HepG2 (cell line): Measurements from ENCODE around the gene NRL. TPM values are rescaled to one million over a fixed set of nuclear protein-coding genes. Genes with fewer than 3 reads are reported as not detected.
A peak's percentile ranks its signal among the peaks of the same experiment; 100 is the strongest.

Source experiments
- ATAC-seq: fragments of 200-7000 bp; cut with Tn5 transposase; 3 replicates; pipeline ENCODE4 v1.9.1; 2020; ENCODE audit warnings: mild to moderate bottlenecking, moderate library complexity
- BruUV-seq: library from RNA; stranded (reverse); fragments of 400-500 nt; replicated peaks from 2 replicates; lab custom pipeline; 2021; lab: Mats Ljungman, UMichigan
- CTCF ChIA-PET: fragments of 300-600 bp; formaldehyde crosslinking; extraction: SDS; loops from one replicate; lab custom pipeline; 2021; ENCODE audit warnings: low total read pairs, inconsistent platforms, low intra/inter-chr PET ratio; lab: Yijun Ruan, JAX
- POLR2A ChIA-PET: fragments of 350-600 bp; sonication (Branson Sonifier 250); formaldehyde crosslinking; loops from one replicate; lab custom pipeline; 2020; ENCODE audit warnings: antibody characterized with exemption, inconsistent platforms; lab: Yijun Ruan, JAX
- DNase-seq: peaks from one replicate; pipeline ENCODE4 v3.0.0-alpha.2; 2015; ENCODE audit warnings: low spot score
- FAIRE-seq: peaks from 3 replicates; lab custom pipeline; 2011; peaks lifted over from hg19 to GRCh38; lab: Jason Lieb, UNC
- H2AFZ ChIP-seq: one replicate; pipeline ENCODE4 v1.6.1; 2011; ENCODE audit warnings: low read length, inconsistent platforms
- H3K27ac ChIP-seq: fragments of 300-600 bp; 3 replicates; pipeline ENCODE4 v1.8.0; 2011; ENCODE audit warnings: mixed run types, mild to moderate bottlenecking, mixed read lengths, low read length, inconsistent platforms; ENCODE audit not compliant: insufficient read depth; ENCODE audit errors: extremely low read length
- H3K27me3 ChIP-seq, 2 experiments: fragments of 200-600 bp in 1 of 2; 2 replicates in 1 of 2; 3 replicates in 1 of 2; pipeline versions ENCODE4 v1.6.0 to v1.8.0; 2011; ENCODE audit warnings: low read length in 2 of 2, mild to moderate bottlenecking in 2 of 2, moderate library complexity in 2 of 2, inconsistent platforms in 1 of 2; ENCODE audit not compliant: insufficient read depth in 2 of 2, control insufficient read depth in 1 of 2
- H3K36me3 ChIP-seq, 2 experiments: fragments of 200-600 bp in 1 of 2; replicated peaks in 1 of 2; 2 replicates in 1 of 2; 3 replicates in 1 of 2; pipeline versions ENCODE4 v1.5.1 to v1.8.0; 2011; ENCODE audit warnings: low read length in 2 of 2, inconsistent platforms in 1 of 2; ENCODE audit not compliant: insufficient read depth in 2 of 2, control insufficient read depth in 1 of 2
- H3K4me1 ChIP-seq: 2 replicates; pipeline ENCODE4 v1.5.1; 2012; ENCODE audit warnings: low read length, inconsistent platforms; ENCODE audit not compliant: insufficient read depth
- H3K4me2 ChIP-seq: 2 replicates; pipeline ENCODE4 v1.6.0; 2011; ENCODE audit warnings: low read depth, low read length, inconsistent platforms
- H3K4me3 ChIP-seq, 3 experiments: fragments of 200-600 bp in 1 of 3; sonication (generic), shearing (Covaris generic) in 1 of 3; replicated peaks in 1 of 3; 2 replicates each; pipeline ENCODE4 v1.5.1; 2011 to 2016; ENCODE audit warnings: low read length in 3 of 3, inconsistent platforms in 2 of 3, low read depth in 2 of 3, mild to moderate bottlenecking in 2 of 3, control low read depth in 1 of 3, mixed read lengths in 1 of 3; ENCODE audit not compliant: insufficient read depth in 1 of 3
- H3K79me2 ChIP-seq: one replicate; pipeline ENCODE4 v1.6.1; 2011; ENCODE audit warnings: low read length, inconsistent platforms; ENCODE audit not compliant: insufficient read depth
- H3K9ac ChIP-seq: 2 replicates; pipeline ENCODE4 v1.6.0; 2011; ENCODE audit warnings: mild to moderate bottlenecking, low read depth, low read length, inconsistent platforms; ENCODE audit not compliant: insufficient read depth
- H3K9me3 ChIP-seq: 2 replicates; pipeline ENCODE4 v1.5.1; 2012; ENCODE audit warnings: mild to moderate bottlenecking, low read length
- H4K20me1 ChIP-seq: 2 replicates; pipeline ENCODE4 v1.6.0; 2011; ENCODE audit warnings: inconsistent platforms, mild to moderate bottlenecking, low read length, moderate library complexity; ENCODE audit not compliant: insufficient read depth
- ATF2 ChIP-seq: sonication (generic); formaldehyde crosslinking; IDR thresholded peaks from 2 replicates; pipeline ENCODE4 v1.4.0; 2020; ENCODE audit warnings: missing genetic modification reagents
- BCL6 ChIP-seq: IDR thresholded peaks from 2 replicates; pipeline ENCODE4 v1.6.1; 2016; ENCODE audit warnings: missing genetic modification reagents, missing compliant biosample characterization
- CHCHD3 ChIP-seq: sonication (generic); formaldehyde crosslinking; IDR thresholded peaks from 2 replicates; pipeline ENCODE4 v1.8.0; 2022; ENCODE audit warnings: mild to moderate bottlenecking, missing genetic modification reagents, moderate library complexity
- GATAD2A ChIP-seq: IDR thresholded peaks from 2 replicates; pipeline ENCODE4 v1.6.1; 2016
- JDP2 ChIP-seq: sonication (generic); formaldehyde crosslinking; IDR thresholded peaks from 2 replicates; pipeline ENCODE4 v1.8.1; 2022; ENCODE audit warnings: missing genetic modification reagents, borderline replicate concordance
- MXD1 ChIP-seq: sonication (generic); formaldehyde crosslinking; IDR thresholded peaks from 2 replicates; pipeline ENCODE4 v1.4.0; 2020; ENCODE audit warnings: mild to moderate bottlenecking, missing genetic modification reagents
- NCOR1 ChIP-seq: fragments of 200-600 bp; sonication (generic); IDR thresholded peaks from 2 replicates; pipeline ENCODE4 v1.7.0; 2017; ENCODE audit warnings: antibody characterized with exemption, low read length, borderline replicate concordance
- NR2F6 ChIP-seq, 2 experiments: IDR thresholded peaks; 2 replicates each; pipeline ENCODE4 v1.6.1; 2016; ENCODE audit warnings: antibody characterized with exemption in 1 of 2, mild to moderate bottlenecking in 1 of 2
- RXRA ChIP-seq: sonication (generic); formaldehyde crosslinking; IDR thresholded peaks from 2 replicates; pipeline ENCODE4 v1.5.1; 2020; ENCODE audit warnings: missing genetic modification reagents
- SIX1 ChIP-seq: sonication (generic); formaldehyde crosslinking; IDR thresholded peaks from 2 replicates; pipeline ENCODE4 v1.4.0; 2020; ENCODE audit warnings: missing genetic modification reagents, borderline replicate concordance
- THAP7 ChIP-seq: sonication (generic); formaldehyde crosslinking; IDR thresholded peaks from 2 replicates; pipeline ENCODE4 v1.8.1; 2023; ENCODE audit warnings: mild to moderate bottlenecking, missing genetic modification reagents
- XBP1 ChIP-seq: sonication (generic); formaldehyde crosslinking; IDR thresholded peaks from 2 replicates; pipeline ENCODE4 v1.5.0; 2020; ENCODE audit warnings: missing genetic modification reagents
- ZFAT ChIP-seq: sonication (generic); formaldehyde crosslinking; conservative IDR thresholded peaks from 2 replicates; pipeline ENCODE4 v1.8.1; 2023; ENCODE audit warnings: missing genetic modification reagents, inconsistent platforms
- ZNF563 ChIP-seq: sonication (generic); formaldehyde crosslinking; IDR thresholded peaks from 2 replicates; pipeline ENCODE4 v1.8.0; 2022; ENCODE audit warnings: mild to moderate bottlenecking, moderate library complexity, missing genetic modification reagents
- ZNF619 ChIP-seq: sonication (generic); formaldehyde crosslinking; IDR thresholded peaks from 2 replicates; pipeline ENCODE4 v1.4.0; 2020; ENCODE audit warnings: mild to moderate bottlenecking, missing genetic modification reagents
- WGBS: methylation state at CpG from one replicate; pipeline ENCODE4 v1.1.6; 2017; ENCODE audit warnings: low lambda C conversion rate; 5-methylcytosine and 5-hydroxymethylcytosine counted together
- in situ Hi-C: cut with HindIII; loops from 2 replicates; pipeline ENCODE4 v1.10.0; 2017; ENCODE audit warnings: low pct_unique_long_range_greater_than_20kb; ENCODE audit not compliant: extremely low pct_ligation_motif_present
- intact Hi-C: fragments of 100-400 bp; cut with micrococcal nuclease; formaldehyde crosslinking; loops from one replicate; pipeline ENCODE4 v1.10.0; 2022; ENCODE audit not compliant: unreplicated experiment
- polyA plus RNA-seq, 8 experiments: library from polyadenylated mRNA; depleted of rRNA in 3 of 8; stranded (reverse) in 7 of 8; unstranded in 1 of 8; fragments of >200 nt; fragmentation: Illumina TruSeq in 4 of 8; extraction: Trizol in 4 of 8; gene quantifications; 2 replicates each; pipeline versions ENCODE4 v1.2.1 to v1.2.3, GENCODE V29; 2011 to 2016; ENCODE audit warnings: low read depth in 4 of 8, missing spikeins in 1 of 8, mixed read lengths in 1 of 8; ENCODE audit not compliant: insufficient read depth in 1 of 8
- total RNA-seq, 5 experiments: library from RNA; depleted of rRNA; stranded (reverse); fragments of >200 nt; fragmentation: Illumina TruSeq; extraction: Trizol; gene quantifications; 2 replicates each; pipeline ENCODE4 v1.2.3, GENCODE V29; 2016; ENCODE audit warnings: low read depth in 1 of 5
- TF ChIP-seq, protein P1 (sequence below): sonication (generic); formaldehyde crosslinking; IDR thresholded peaks from 2 replicates; pipeline ENCODE4 v1.5.0; 2020; ENCODE audit warnings: mild to moderate bottlenecking, missing genetic modification reagents, borderline replicate concordance

The NRL gene
- total and polyA plus RNA-seq, 2 of the 13 experiments (the other 11 are each of a cell fraction or from before 2014, with no cell fraction given) = 2.5 to 4.7 TPM

DNA sequence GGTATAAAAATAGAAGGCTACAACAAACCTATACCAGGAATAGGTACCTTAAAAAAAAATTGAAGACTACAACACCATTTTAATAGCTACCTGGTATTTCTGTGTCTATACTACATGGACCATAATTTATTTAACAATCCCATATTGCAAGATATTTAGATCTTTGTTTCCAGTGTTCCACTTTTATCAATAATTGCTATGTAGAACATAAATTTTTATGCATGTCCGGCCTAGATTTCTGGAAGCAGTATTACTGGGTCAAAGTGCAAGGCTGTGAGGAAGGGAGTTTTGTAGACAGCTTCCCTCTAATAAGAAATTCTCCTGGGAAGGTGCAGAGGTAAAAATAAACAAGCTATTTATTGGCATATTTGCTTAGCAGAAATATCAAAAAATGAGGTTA is 4.2 kb downstream of the NRL start (continued):
- TF ChIP-seq ATF2 (CRISPR knock-in tag) = no peak
- TF ChIP-seq XBP1 (CRISPR knock-in tag) = no peak
- TF ChIP-seq ZFAT = no peak
- TF ChIP-seq JDP2 (CRISPR knock-in tag) = no peak
- peak; percentile 17; the same call in 1 of the 2 replicates for TF ChIP-seq NR2F6 (IDR thresholded peaks at IDR 0.05)
- no peak for TF ChIP-seq NR2F6 (CRISPR knock-in tag; IDR thresholded peaks at IDR 0.05)
- TF ChIP-seq CHCHD3 (CRISPR knock-in tag) = no peak

DNA sequence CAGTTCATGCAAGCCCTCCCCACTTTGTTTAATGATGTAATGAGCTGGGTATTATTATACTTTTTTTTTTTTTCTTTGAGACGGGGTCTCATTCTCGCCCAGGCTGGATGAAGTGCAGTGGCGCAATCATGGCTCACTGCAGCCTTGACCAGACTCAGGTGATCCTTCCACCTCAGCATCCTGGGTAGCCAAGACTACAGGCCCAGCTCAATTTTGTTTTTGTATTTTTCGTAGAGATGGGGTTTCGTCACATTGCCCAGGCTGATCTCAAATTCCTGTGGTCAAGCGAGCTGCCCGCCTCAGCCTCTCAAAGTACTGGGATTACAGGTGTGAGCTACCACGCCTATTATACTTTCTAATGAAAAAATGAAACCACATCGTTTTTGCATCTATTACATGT is 4.7 kb downstream of the NRL start:
- no peaks in the 10 kb centered on the region for H4K20me1 ChIP-seq
- H3K4me2 ChIP-seq = peak overlapping the region; percentile 26
- 38% methylated on average over 9 of the region's 9 CpGs for WGBS
- no peaks in the 10 kb centered on the region for H3K9me3 ChIP-seq
- H3K4me3 ChIP-seq = no peak overlapping the region; a peak in 1 of 6 replicates
- ATAC-seq (no peak), FAIRE-seq (no peak), DNase-seq (peak; percentile 68)
- peak overlapping the region; percentile 4 for H3K27ac ChIP-seq
- no peaks in the 10 kb centered on the region; a peak in 1 of 5 replicates for H3K27me3 ChIP-seq
- H3K36me3 ChIP-seq = no peaks in the 10 kb centered on the region
- H3K4me1 ChIP-seq = peaks cover 63% of the 10 kb centered on the region
- H2AFZ ChIP-seq = no peak overlapping the region
- no peak overlapping the region for H3K9ac ChIP-seq
- intact Hi-C loops = loop anchor here (10.0 kb wide), 2 partner anchors 805 to 1015 kb away; partner anchors contain the start of genes ACIN1, BCL2L2, C14orf119 and PPP1R3E
- ChIA-PET CTCF (interaction anchor here (1.1 to 5.4 kb wide), 4 partner anchors 19 to 96 kb away, joined by 4 to 86 read pairs (median 30); partner anchors contain the start of gene IRF9), POLR2A (interaction anchor here (0.5 to 11.8 kb wide), 11 partner anchors 15 to 161 kb away, joined by 4 to 594 read pairs (median 9); partner anchors contain the start of genes CHMP4A, EMC9, FITM1 and IRF9)
- peaks cover 2% of the 10 kb centered on the region for H3K79me2 ChIP-seq
- BruUV-seq = no TSS peak
- in situ Hi-C loops = loop anchor here (25.0 kb wide), 1 partner anchor 1523 kb away; the partner anchor contains the start of genes ABHD4 and DAD1
- 0 out of 2 replicates have a peak, but pooled peaks have one; percentile 25 for TF ChIP-seq SIX1 (CRISPR knock-in tag)
- TF ChIP-seq GATAD2A = peak; percentile 52
- 0 out of 2 replicates have a peak, but pooled peaks have one; percentile 7 for TF ChIP-seq BCL6 (CRISPR knock-in tag)
- TF ChIP-seq, protein P1, sequence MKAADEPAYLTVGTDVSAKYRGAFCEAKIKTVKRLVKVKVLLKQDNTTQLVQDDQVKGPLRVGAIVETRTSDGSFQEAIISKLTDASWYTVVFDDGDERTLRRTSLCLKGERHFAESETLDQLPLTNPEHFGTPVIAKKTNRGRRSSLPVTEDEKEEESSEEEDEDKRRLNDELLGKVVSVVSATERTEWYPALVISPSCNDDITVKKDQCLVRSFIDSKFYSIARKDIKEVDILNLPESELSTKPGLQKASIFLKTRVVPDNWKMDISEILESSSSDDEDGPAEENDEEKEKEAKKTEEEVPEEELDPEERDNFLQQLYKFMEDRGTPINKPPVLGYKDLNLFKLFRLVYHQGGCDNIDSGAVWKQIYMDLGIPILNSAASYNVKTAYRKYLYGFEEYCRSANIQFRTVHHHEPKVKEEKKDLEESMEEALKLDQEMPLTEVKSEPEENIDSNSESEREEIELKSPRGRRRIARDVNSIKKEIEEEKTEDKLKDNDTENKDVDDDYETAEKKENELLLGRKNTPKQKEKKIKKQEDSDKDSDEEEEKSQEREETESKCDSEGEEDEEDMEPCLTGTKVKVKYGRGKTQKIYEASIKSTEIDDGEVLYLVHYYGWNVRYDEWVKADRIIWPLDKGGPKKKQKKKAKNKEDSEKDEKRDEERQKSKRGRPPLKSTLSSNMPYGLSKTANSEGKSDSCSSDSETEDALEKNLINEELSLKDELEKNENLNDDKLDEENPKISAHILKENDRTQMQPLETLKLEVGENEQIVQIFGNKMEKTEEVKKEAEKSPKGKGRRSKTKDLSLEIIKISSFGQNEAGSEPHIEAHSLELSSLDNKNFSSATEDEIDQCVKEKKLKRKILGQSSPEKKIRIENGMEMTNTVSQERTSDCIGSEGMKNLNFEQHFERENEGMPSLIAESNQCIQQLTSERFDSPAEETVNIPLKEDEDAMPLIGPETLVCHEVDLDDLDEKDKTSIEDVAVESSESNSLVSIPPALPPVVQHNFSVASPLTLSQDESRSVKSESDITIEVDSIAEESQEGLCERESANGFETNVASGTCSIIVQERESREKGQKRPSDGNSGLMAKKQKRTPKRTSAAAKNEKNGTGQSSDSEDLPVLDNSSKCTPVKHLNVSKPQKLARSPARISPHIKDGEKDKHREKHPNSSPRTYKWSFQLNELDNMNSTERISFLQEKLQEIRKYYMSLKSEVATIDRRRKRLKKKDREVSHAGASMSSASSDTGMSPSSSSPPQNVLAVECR (CRISPR knock-in tag) = peak; percentile 43; the same call in 1 of the 2 replicates
- no peak for TF ChIP-seq THAP7 (CRISPR knock-in tag)
- TF ChIP-seq ZNF563 (CRISPR knock-in tag) = no peak
- no peak for TF ChIP-seq MXD1
- no peak for TF ChIP-seq ZNF619 (CRISPR knock-in tag)
- TF ChIP-seq NCOR1 = 0 out of 2 replicates have a peak, but pooled peaks have one; percentile 20
- TF ChIP-seq RXRA (CRISPR knock-in tag) = peak; percentile 41; the same call in 1 of the 2 replicates
